Measurements from ENCODE around the gene GAS2L1. TPM values are rescaled to one million over a fixed set of nuclear protein-coding genes. Genes with fewer than 3 reads are reported as not detected.

The GAS2L1 gene
- polyA plus RNA-seq, 2 of the 4 experiments (the other 2 are of a cell fraction) = 7.6 to 17.2 TPM

GRCh38 chr22:29316141-29316828 is 9.8 kb downstream of the GAS2L1 start:
- no peak overlapping the region for H3K27ac ChIP-seq
- ATAC-seq (no peak), FAIRE-seq (no peak), DNase-seq (ENCODE audit: low read depth in 1 of 2, low spot score in 1 of 2) (no peak)
- H3K4me3 ChIP-seq = no peak overlapping the region
- ChIA-PET POLR2A (no interaction called here), CTCF (interaction anchor here (0.6 to 1.9 kb wide), 3 partner anchors 10 to 43 kb away, joined by 3 to 5 read pairs (median 4); no protein-coding TSS in a partner anchor)
- H3K4me2 ChIP-seq = no peak overlapping the region
- H3K9me3 ChIP-seq = no peaks in the 10 kb centered on the region
- peaks cover 12% of the 10 kb centered on the region for H3K4me1 ChIP-seq
- TF ChIP-seq HEYL (CRISPR knock-in tag; IDR thresholded peaks at IDR 0.05) (no peak), CBX2 (IDR thresholded peaks at IDR 0.05; ENCODE audit: borderline replicate concordance, low read depth) (no peak), JUN (IDR thresholded peaks at IDR 0.05) (no peak), CTCF (IDR thresholded peaks at IDR 0.05) (no peak), KDM1A (IDR thresholded peaks at IDR 0.05; ENCODE audit: low read depth) (no peak), E2F6 (IDR thresholded peaks at IDR 0.05; ENCODE audit: borderline replicate concordance, low read depth) (no peak), EHMT2 (IDR thresholded peaks at IDR 0.05; ENCODE audit: low read depth) (no peak), ZC3H11A (IDR thresholded peaks at IDR 0.05) (no peak), SMC3 (IDR thresholded peaks at IDR 0.05) (no peak), HMGXB4 (CRISPR knock-in tag; IDR thresholded peaks at IDR 0.05; ENCODE audit: borderline replicate concordance) (no peak), MAFK (IDR thresholded peaks at IDR 0.05; ENCODE audit: partially characterized antibody) (no peak)
- WGBS (ENCODE audit: missing lambda C conversion rate) = 80% methylated on average over 16 of the region's 18 CpGs

GRCh38 chr22:29317827-29318454 is 11.5 kb downstream of the GAS2L1 start:
- CTCF ChIA-PET = interaction anchor here (0.7 to 1.9 kb wide), 5 partner anchors 8 to 45 kb away, joined by 3 to 5 read pairs (median 3); partner anchors contain the start of gene GAS2L1
- TF ChIP-seq FOSL2 (IDR thresholded peaks at IDR 0.05) (no peak), FOSL2 (CRISPR knock-in tag; IDR thresholded peaks at IDR 0.05) (no peak), RFX5 (IDR thresholded peaks at IDR 0.05) (no peak), POLR2A (IDR thresholded peaks at IDR 0.05; ENCODE audit: low read length) (no peak)
- POLR2A ChIA-PET = no interaction called here
- H3K4me2 ChIP-seq = no peak overlapping the region
- no peaks in the 10 kb centered on the region for H3K9me3 ChIP-seq
- FAIRE-seq = no peak
- no peak for ATAC-seq
- no peak for DNase-seq (ENCODE audit: low read depth in 1 of 2, low spot score in 1 of 2)
- no peak overlapping the region for H3K4me3 ChIP-seq
- peaks cover 8% of the 10 kb centered on the region; the same call in 1 of the 3 replicates for H3K4me1 ChIP-seq
- H3K27ac ChIP-seq = no peak overlapping the region
- 89% methylated on average over 17 of the region's 18 CpGs for WGBS (ENCODE audit: missing lambda C conversion rate)

GRCh38 chr22:29319072-29319471 is 12.6 kb downstream of the GAS2L1 start:
- no peak overlapping the region for H3K4me3 ChIP-seq
- H3K4me1 ChIP-seq = peaks cover 8% of the 10 kb centered on the region; the same call in 1 of the 3 replicates
- no peak overlapping the region for H3K4me2 ChIP-seq
- TF ChIP-seq MAZ (IDR thresholded peaks at IDR 0.05; ENCODE audit: borderline replicate concordance, low read depth, low read length) (no peak), CBX8 (IDR thresholded peaks at IDR 0.05) (no peak), EP300 (IDR thresholded peaks at IDR 0.05) (no peak), CHD2 (IDR thresholded peaks at IDR 0.05; ENCODE audit: low read length, partially characterized antibody) (no peak), CEBPB (IDR thresholded peaks at IDR 0.05) (no peak), ZFP36 (IDR thresholded peaks at IDR 0.05; ENCODE audit: borderline replicate concordance, partially characterized antibody) (no peak), NPAS2 (CRISPR knock-in tag; IDR thresholded peaks at IDR 0.05; ENCODE audit: borderline replicate concordance) (no peak)
- H3K9me3 ChIP-seq = no peaks in the 10 kb centered on the region
- no peak for FAIRE-seq
- 39% methylated on average over 2 of the region's 2 CpGs for WGBS (ENCODE audit: missing lambda C conversion rate)
- ChIA-PET POLR2A (no interaction called here), CTCF (interaction anchor here (1.4 to 3.7 kb wide), 2 partner anchors 13 to 41 kb away, joined by 3 to 13 read pairs; partner anchors contain the start of gene GAS2L1)
- H3K27ac ChIP-seq = no peak overlapping the region
- DNase-seq (ENCODE audit: low read depth in 1 of 2, low spot score in 1 of 2) = no peak
- ATAC-seq = no peak

Data from A549 (cell line).